Cardiac fibroblast (primary cell): ENCODE measurements around the gene CMTR1.

Source experiments
- DNase-seq, 2 donors: peaks; one replicate each; pipeline versions ENCODE4 v3.0.0 to v3.0.0-alpha.2; 2010; ENCODE audit warnings: low read depth in 2 of 2
- H3K4me3 ChIP-seq, 2 donors: replicated peaks in 1 of 2; 1 replicate in 1 of 2; 2 replicates in 1 of 2; pipeline ENCODE4 v1.5.1; 2011; ENCODE audit warnings: low read depth in 2 of 2, low read length in 2 of 2, mild to moderate bottlenecking in 2 of 2, moderate library complexity in 1 of 2
- TF ChIP-seq, protein P1 (sequence below): IDR thresholded peaks from one replicate; pipeline ENCODE4 v1.5.1; 2011; ENCODE audit warnings: low read depth, mild to moderate bottlenecking, low read length, inconsistent platforms

The CMTR1 gene

DNA sequence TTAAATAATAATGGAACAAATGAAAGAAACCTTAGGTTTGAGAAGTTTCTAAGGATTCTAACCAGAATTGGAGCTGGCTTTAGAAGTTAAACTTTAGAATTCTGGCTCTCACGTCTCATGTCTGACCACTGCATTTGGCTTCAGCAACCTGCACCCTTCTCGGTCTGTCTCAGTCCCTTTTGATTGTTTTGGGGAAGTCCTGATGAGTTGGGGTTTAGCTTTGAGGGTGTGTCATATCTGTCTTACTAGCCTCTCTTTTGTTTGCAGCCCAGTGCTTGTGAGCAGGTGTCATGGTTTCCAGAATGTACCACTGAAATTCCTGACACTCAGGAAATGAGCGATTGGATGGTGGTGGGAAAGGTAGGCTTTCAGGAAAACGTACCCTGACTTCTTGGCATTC is 17.0 kb downstream of the CMTR1 start:
- no peak for DNase-seq
- TF ChIP-seq, protein P1, sequence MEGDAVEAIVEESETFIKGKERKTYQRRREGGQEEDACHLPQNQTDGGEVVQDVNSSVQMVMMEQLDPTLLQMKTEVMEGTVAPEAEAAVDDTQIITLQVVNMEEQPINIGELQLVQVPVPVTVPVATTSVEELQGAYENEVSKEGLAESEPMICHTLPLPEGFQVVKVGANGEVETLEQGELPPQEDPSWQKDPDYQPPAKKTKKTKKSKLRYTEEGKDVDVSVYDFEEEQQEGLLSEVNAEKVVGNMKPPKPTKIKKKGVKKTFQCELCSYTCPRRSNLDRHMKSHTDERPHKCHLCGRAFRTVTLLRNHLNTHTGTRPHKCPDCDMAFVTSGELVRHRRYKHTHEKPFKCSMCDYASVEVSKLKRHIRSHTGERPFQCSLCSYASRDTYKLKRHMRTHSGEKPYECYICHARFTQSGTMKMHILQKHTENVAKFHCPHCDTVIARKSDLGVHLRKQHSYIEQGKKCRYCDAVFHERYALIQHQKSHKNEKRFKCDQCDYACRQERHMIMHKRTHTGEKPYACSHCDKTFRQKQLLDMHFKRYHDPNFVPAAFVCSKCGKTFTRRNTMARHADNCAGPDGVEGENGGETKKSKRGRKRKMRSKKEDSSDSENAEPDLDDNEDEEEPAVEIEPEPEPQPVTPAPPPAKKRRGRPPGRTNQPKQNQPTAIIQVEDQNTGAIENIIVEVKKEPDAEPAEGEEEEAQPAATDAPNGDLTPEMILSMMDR: no peak
- no peak overlapping the region for H3K4me3 ChIP-seq

DNA sequence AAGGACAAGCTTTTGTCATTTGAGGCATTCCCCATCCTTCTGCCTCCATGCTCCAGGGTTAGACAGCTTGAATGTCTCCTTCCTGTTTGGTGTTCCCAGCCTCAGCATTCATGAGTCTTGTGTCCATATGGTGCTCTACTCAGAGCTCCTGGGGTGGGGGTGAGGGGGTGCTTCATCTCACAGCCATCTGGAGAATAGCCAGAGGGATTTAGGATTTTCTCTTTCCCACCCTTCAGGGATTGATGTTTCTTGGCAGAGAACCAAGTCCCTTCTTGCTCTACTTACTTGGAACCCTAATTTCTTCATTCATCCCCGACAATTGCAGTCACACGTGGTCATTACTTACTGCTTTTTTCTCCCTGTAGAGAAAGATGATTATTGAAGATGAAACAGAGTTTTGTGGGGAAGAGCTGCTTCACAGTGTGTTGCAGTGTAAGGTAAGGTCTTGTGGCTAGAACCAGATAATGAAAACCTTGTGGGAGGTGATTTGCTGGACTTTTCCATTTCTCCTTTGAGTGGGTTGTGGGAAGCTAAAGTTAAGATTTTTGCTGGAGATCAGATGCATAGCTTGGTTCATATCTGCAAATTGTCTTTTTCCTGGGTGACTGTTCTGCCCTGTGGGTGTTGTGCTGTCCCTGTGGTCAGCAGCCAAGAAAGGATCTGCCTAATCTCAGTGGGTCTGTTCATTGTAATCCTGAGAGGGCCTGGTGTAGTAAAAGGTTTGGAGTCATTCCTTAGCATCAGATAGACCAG is 18.6 kb downstream of the CMTR1 start:
- H3K4me3 ChIP-seq: no peak overlapping the region
- peak in 1 of 2 donors; percentile 31 for DNase-seq
- TF ChIP-seq, protein P1: no peak

DNA sequence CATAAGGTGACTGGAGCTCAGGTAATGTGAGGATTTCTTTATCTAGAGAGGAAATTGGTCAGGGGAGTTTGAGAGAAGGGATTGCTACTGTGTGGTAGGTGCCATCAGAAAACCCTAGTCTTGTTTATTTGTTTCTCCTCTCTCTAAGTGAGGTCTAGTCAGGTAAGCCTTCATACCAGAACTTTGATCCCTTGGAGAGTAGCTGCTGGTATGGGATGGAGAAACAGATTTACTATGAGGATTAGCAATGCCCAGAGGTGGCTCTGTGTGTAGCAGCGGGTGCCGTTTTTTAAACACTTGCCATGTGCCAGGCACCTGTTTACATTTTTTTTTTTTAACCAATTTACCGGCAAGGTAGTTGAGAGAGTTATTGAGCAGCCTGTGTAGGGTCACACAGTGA is 19.5 kb downstream of the CMTR1 start:
- H3K4me3 ChIP-seq: no peak overlapping the region
- TF ChIP-seq, protein P1: no peak
- DNase-seq: no peak

DNA sequence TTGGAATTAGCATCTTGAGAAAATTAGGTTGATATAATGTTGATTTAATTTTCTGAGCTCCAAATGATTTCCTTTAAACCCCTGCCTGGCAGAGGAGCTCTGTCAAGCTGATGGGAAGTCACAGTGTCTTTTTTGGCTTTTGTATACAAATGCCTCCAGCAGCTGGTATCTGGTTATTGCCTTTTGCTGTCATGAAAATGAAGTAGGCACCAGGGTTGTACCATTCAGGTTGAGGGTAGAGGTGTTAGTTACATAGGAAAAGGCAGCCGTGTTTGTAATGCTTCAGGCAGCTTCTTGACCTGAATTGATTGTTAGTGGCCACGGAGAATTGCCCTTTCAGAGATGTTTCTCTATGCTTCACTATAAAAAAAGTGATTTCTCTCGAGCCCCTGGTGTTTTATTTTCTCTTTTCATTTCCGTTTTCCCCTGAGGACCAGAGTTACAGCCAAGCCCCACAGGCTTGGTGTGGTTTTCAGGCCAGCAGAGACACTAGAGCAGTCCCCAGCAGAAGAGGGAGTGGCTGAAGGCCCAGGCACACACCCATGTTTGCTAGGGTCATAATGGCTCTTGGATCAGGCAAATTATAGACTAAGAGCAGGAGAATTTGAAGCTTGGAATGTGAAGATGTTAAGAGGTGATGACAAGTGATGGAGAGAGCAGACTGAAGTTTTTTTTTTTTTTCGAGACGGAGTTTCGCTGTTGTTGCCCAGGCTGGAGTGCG is 21.6 kb downstream of the CMTR1 start:
- TF ChIP-seq, protein P1: no peak
- DNase-seq: no peak
- H3K4me3 ChIP-seq: no peak overlapping the region

DNA sequence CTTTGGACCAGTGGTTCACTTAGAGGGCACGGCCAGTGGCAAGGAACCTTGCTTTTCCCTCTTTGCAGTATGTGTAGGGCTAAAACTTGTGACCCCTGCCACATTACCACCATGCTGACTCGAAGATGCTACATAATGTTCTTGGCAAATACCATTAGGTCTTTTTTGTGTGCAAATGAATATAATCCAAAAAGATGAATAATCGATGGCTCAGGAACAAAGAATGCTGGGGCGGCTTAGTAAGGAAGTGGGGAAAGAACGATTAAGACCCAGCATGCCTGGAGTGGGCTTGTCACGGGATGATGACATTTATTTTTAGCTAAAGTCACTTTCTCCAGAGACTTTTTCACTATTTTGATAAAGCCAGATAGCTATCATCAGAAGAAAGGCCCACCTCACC is 23.1 kb downstream of the CMTR1 start:
- DNase-seq: peak; percentile 46 to 89
- TF ChIP-seq, protein P1: no peak
- H3K4me3 ChIP-seq: no peak overlapping the region

DNA sequence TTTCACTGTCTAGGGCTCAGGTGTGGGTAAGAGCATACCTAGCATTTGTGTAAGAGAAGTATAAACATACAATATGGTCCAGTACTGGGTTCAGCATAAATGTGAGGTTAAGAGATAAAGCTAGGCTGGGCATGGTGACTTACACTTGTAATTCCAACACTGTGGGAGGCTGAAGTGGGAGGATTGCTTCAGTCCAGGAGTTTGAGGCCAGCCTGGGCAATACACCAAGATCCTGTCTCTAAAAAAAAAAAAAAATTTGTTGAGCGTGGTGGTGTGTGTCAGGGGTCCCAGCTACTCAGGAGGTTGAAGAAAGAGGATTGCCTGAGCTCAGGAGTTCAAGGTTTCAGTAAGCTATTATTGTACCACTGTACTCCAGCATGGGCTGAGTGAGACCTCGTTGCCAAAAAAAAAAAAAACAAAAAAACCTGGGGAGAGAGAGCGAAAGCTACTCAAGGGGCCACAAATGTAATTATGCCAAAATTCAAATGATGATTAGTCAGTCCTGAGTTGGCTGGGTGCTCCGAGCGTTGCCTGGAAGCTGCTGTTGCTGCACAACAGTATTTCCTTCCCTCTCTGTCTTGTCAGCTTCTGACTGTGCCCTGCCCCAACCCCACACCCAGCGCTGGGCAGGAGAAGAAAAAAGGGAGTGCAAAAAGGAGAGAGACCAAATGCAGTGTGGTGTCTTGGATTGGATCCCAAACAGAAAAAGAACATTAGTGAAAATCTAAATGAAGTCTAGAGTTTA is 24.0 kb downstream of the CMTR1 start:
- TF ChIP-seq, protein P1: no peak
- DNase-seq: peak; percentile 92 to 93
- H3K4me3 ChIP-seq: no peak overlapping the region
